HEK293 (cell line): Measurements from ENCODE around the gene BOK.

Experiments used
- CTCF ChIP-seq: fragments of 450-650 bp; formaldehyde crosslinking; IDR thresholded peaks from 2 replicates; pipeline ENCODE4 v1.5.1; 2016; ENCODE audit warnings: missing biosample characterization, missing genetic modification characterization
- HOXA7 ChIP-seq: sonication (generic); formaldehyde crosslinking; IDR thresholded peaks from 2 replicates; pipeline ENCODE4 v1.8.1; 2022; ENCODE audit warnings: missing genetic modification reagents, borderline replicate concordance
- KLF16 ChIP-seq: fragments of 450-650 bp; formaldehyde crosslinking; IDR thresholded peaks from 2 replicates; pipeline ENCODE4 v1.5.1; 2017; ENCODE audit warnings: missing biosample characterization, missing genetic modification characterization
- REST ChIP-seq: fragments of 450-650 bp; formaldehyde crosslinking; IDR thresholded peaks from 2 replicates; pipeline ENCODE4 v1.5.1; 2016; ENCODE audit warnings: missing biosample characterization, missing genetic modification characterization
- YY1 ChIP-seq: fragments of 450-650 bp; formaldehyde crosslinking; IDR thresholded peaks from 2 replicates; pipeline ENCODE4 v1.5.1; 2018; ENCODE audit warnings: missing biosample characterization, missing genetic modification characterization
- ZBTB7A ChIP-seq: fragments of 450-650 bp; formaldehyde crosslinking; IDR thresholded peaks from 2 replicates; pipeline ENCODE4 v1.5.1; 2016; ENCODE audit warnings: low read depth, missing biosample characterization, missing genetic modification characterization
- ZNF133 ChIP-seq: fragments of 450-650 bp; formaldehyde crosslinking; IDR thresholded peaks from 2 replicates; pipeline ENCODE4 v1.5.1; 2016; ENCODE audit warnings: missing biosample characterization, missing genetic modification characterization
- ZNF175 ChIP-seq: fragments of 450-650 bp; formaldehyde crosslinking; IDR thresholded peaks from 2 replicates; pipeline ENCODE4 v1.5.1; 2016; ENCODE audit warnings: missing biosample characterization, missing genetic modification characterization
- ZNF274 ChIP-seq, 2 experiments: fragments of 200-500 bp in 1 of 2; fragments of 450-650 bp in 1 of 2; sonication (Bioruptor generic) in 1 of 2; formaldehyde crosslinking in 1 of 2; IDR thresholded peaks; 2 replicates each; pipeline versions ENCODE4 v1.5.1 to v1.6.1; 2014 to 2016; ENCODE audit warnings: borderline replicate concordance in 1 of 2, inconsistent platforms in 1 of 2, low read length in 1 of 2, missing biosample characterization in 1 of 2, missing genetic modification characterization in 1 of 2
- ZNF510 ChIP-seq: fragments of 450-650 bp; formaldehyde crosslinking; IDR thresholded peaks from 2 replicates; pipeline ENCODE4 v1.5.1; 2018; ENCODE audit warnings: mild to moderate bottlenecking, missing genetic modification characterization, missing biosample characterization; ENCODE audit not compliant: insufficient replicate concordance
- ZNF664 ChIP-seq: fragments of 450-650 bp; formaldehyde crosslinking; IDR thresholded peaks from 2 replicates; pipeline ENCODE4 v1.5.1; 2016; ENCODE audit warnings: missing biosample characterization, missing genetic modification characterization

- no peak for TF ChIP-seq REST (tag by site-specific recombination)
- TF ChIP-seq HOXA7, result no peak
- TF ChIP-seq YY1 (tag by site-specific recombination), result no peak
- no peak for TF ChIP-seq ZBTB7A (tag by site-specific recombination)
- TF ChIP-seq KLF16 (tag by site-specific recombination), result no peak
- no peak for TF ChIP-seq CTCF (tag by site-specific recombination)
- no peak for TF ChIP-seq ZNF274 (IDR thresholded peaks at IDR 0.05; ENCODE audit: low read length)
- no peak for TF ChIP-seq ZNF274 (tag by site-specific recombination; IDR thresholded peaks at IDR 0.05; ENCODE audit: borderline replicate concordance)
- TF ChIP-seq ZNF175 (tag by site-specific recombination), result no peak
- no peak for TF ChIP-seq ZNF510
- TF ChIP-seq ZNF133 (tag by site-specific recombination), result no peak
- TF ChIP-seq ZNF664, result no peak
These were observed 27.3 kb upstream of the BOK start for GRCh38 chr2:241531161-241531722.
